ENCODE results near the gene MYL12A. TPM values are rescaled to one million over a fixed set of nuclear protein-coding genes. Genes with fewer than 3 reads are reported as not detected.

Gene MYL12A
- polyA plus RNA-seq, 3 donors, result 469 to 1,360 (median 1,139) TPM

DNA sequence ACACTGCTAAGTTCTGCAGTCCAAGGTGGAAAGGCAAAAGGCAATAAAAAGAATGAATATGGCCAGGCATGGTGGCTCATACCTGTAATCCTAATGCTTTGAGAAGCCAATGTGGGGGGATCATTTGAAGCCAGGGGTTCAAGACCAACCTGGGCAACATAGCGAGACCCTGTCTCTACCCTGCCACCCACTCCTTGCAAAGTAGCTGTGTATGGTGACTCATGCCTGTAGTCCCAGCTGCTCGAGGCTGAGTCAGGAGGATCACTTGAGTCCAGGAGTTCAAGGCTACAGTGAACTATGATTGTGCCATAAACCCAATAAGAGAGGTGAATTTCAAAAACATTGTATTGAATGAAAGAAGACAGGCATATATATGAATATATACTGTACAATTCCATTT is 16.8 kb downstream of the MYL12A start:
- Histone ChIP-seq H3K9ac (ENCODE audit: insufficient read depth, low read length, poor library complexity, severe bottlenecking) (no peak overlapping the region), H3K27ac (ENCODE audit: low read depth in 1 of 2, low read length in 2 of 2) (no peak overlapping the region), H3K4me2 (replicated peaks; ENCODE audit: extremely low read depth, low read length, poor library complexity, severe bottlenecking) (peak overlapping the region; percentile 14), H3K4me1 (ENCODE audit: control insufficient read depth in 1 of 2, insufficient read depth in 2 of 2, low read length in 2 of 2) (peaks cover 52 to 73% of the 10 kb centered on the region in 2 donors), H3K79me2 (ENCODE audit: insufficient read depth, low read length) (peaks cover 92% of the 10 kb centered on the region), H3K36me3 (replicated peaks in 1 of 2; ENCODE audit: control insufficient read depth in 1 of 2, insufficient read depth in 2 of 2, low read length in 2 of 2) (no peaks in the 10 kb centered on the region), H3K4me3 (replicated peaks in 1 of 3; ENCODE audit: low read depth in 2 of 3, low read length in 3 of 3) (no peak overlapping the region), H3K9me3 (replicated peaks in 1 of 2; ENCODE audit: control insufficient read depth in 1 of 2, insufficient read depth in 1 of 2, low read length in 2 of 2) (no peaks in the 10 kb centered on the region), H4K20me1 (ENCODE audit: insufficient read depth, low read length) (peaks cover 70% of the 10 kb centered on the region), H2AFZ (ENCODE audit: insufficient read depth, low read depth, low read length, poor library complexity, severe bottlenecking) (no peak overlapping the region), H3K27me3 (ENCODE audit: control insufficient read depth in 2 of 2, insufficient read depth in 2 of 2, low read length in 2 of 2) (no peaks in the 10 kb centered on the region)
- Mint-ChIP-seq H3K9me3 (peaks cover 0 to 2% (median 0%) of the 10 kb centered on the region in 7 donors), H3K36me3 (peaks cover 3 to 6% of the 10 kb centered on the region in 2 donors), H3K27ac (peak overlapping the region in 1 of 7 donors; percentile 55), H3K4me3 (no peak overlapping the region), H3K27me3 (ENCODE audit: low read depth in 3 of 3) (no peaks in the 10 kb centered on the region), H3K4me1 (peaks cover 76% of the 10 kb centered on the region)
- peak in 1 of 3 donors; percentile 31 for DNase-seq
- WGBS (ENCODE audit: insufficient coverage), result no CpG with 5 or more reads among the region's 2 CpGs
- intact Hi-C loops (cut with micrococcal nuclease), result loop anchor here (5.0 to 10.0 kb wide), 3 partner anchors 183 to 330 kb away; no protein-coding TSS in a partner anchor
- TF ChIP-seq, protein P1, sequence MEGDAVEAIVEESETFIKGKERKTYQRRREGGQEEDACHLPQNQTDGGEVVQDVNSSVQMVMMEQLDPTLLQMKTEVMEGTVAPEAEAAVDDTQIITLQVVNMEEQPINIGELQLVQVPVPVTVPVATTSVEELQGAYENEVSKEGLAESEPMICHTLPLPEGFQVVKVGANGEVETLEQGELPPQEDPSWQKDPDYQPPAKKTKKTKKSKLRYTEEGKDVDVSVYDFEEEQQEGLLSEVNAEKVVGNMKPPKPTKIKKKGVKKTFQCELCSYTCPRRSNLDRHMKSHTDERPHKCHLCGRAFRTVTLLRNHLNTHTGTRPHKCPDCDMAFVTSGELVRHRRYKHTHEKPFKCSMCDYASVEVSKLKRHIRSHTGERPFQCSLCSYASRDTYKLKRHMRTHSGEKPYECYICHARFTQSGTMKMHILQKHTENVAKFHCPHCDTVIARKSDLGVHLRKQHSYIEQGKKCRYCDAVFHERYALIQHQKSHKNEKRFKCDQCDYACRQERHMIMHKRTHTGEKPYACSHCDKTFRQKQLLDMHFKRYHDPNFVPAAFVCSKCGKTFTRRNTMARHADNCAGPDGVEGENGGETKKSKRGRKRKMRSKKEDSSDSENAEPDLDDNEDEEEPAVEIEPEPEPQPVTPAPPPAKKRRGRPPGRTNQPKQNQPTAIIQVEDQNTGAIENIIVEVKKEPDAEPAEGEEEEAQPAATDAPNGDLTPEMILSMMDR (IDR thresholded peaks at IDR 0.05), result no peak

DNA sequence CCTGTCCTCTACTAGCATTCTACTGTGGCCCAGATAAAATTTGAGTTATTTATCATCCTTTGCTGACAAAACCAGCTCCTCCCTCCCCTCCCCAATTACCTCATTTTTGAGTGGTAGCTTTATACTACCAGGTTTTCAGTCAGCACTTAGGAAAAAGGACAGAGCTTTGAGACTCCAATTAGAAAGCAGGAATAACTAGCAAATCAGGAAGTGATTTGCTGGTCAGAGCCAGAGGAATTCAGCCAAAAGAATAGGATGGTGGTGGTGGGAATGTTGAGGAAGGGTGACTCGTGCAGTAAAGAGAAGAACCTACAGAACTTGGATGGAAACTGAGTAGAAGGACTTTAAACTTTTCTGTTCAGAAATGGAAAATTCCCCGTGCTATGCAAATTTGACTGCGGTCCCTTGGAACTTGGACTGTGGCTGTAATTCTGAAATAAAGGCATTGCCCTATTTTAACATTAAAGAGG is 18.0 kb downstream of the MYL12A start:
- intact Hi-C loops (cut with micrococcal nuclease), result loop anchor here in 1 of 2 donors (10.0 kb wide), 1 partner anchor 329 kb away; no protein-coding TSS in a partner anchor
- Mint-ChIP-seq H3K4me1 (peaks cover 74% of the 10 kb centered on the region), H3K9me3 (peaks cover 0 to 2% (median 0%) of the 10 kb centered on the region in 7 donors), H3K4me3 (no peak overlapping the region), H3K36me3 (peaks cover 3 to 6% of the 10 kb centered on the region in 2 donors), H3K27me3 (ENCODE audit: low read depth in 3 of 3) (no peaks in the 10 kb centered on the region), H3K27ac (peak overlapping the region in 4 of 7 donors; percentile 9 to 21 (median 10))
- DNase-seq, result no peak
- Histone ChIP-seq H2AFZ (ENCODE audit: insufficient read depth, low read depth, low read length, poor library complexity, severe bottlenecking) (no peak overlapping the region), H3K4me2 (replicated peaks; ENCODE audit: extremely low read depth, low read length, poor library complexity, severe bottlenecking) (no peak overlapping the region), H3K9me3 (replicated peaks in 1 of 2; ENCODE audit: control insufficient read depth in 1 of 2, insufficient read depth in 1 of 2, low read length in 2 of 2) (no peaks in the 10 kb centered on the region), H3K36me3 (replicated peaks in 1 of 2; ENCODE audit: control insufficient read depth in 1 of 2, insufficient read depth in 2 of 2, low read length in 2 of 2) (no peaks in the 10 kb centered on the region), H3K27me3 (ENCODE audit: control insufficient read depth in 2 of 2, insufficient read depth in 2 of 2, low read length in 2 of 2) (no peaks in the 10 kb centered on the region), H3K4me1 (ENCODE audit: control insufficient read depth in 1 of 2, insufficient read depth in 2 of 2, low read length in 2 of 2) (peaks cover 56 to 75% of the 10 kb centered on the region in 2 donors), H3K27ac (ENCODE audit: low read depth in 1 of 2, low read length in 2 of 2) (peak overlapping the region in 1 of 2 donors; percentile 45), H3K4me3 (replicated peaks in 1 of 3; ENCODE audit: low read depth in 2 of 3, low read length in 3 of 3) (no peak overlapping the region), H3K79me2 (ENCODE audit: insufficient read depth, low read length) (peaks cover 96% of the 10 kb centered on the region), H3K9ac (ENCODE audit: insufficient read depth, low read length, poor library complexity, severe bottlenecking) (no peak overlapping the region), H4K20me1 (ENCODE audit: insufficient read depth, low read length) (peaks cover 82% of the 10 kb centered on the region)
- TF ChIP-seq, protein P1 (IDR thresholded peaks at IDR 0.05), result no peak
- WGBS (ENCODE audit: insufficient coverage), result 73% methylated on average over 1 of the region's 3 CpGs

Data from CD14-positive monocyte (primary cell).